Activated B cell treated with CpG ODN at 0.5 μM for 24 hours (primary cell): ENCODE measurements around the gene LMO7. TPM values are rescaled to one million over a fixed set of nuclear protein-coding genes. Genes with fewer than 3 reads are reported as not detected.

Experiments
- ATAC-seq: fragments of 200-7000 bp; cut with Tn5 transposase; one replicate; pipeline ENCODE4 v1.10.0; 2021; ENCODE audit warnings: low read depth, mild to moderate bottlenecking, moderate library complexity
- CTCF ChIA-PET: fragments of 350-600 bp; sonication (Branson Sonifier 250); formaldehyde crosslinking; loops from one replicate; lab custom pipeline; 2021; ENCODE audit warnings: antibody characterized with exemption; lab: Charles Lee
- POLR2A ChIA-PET: fragments of 350-600 bp; sonication (Branson Sonifier 250); formaldehyde crosslinking; loops from one replicate; lab custom pipeline; 2021; ENCODE audit warnings: antibody characterized with exemption; lab: Charles Lee
- DNase-seq: peaks from one replicate; pipeline ENCODE4 v3.0.0; 2022
- H3K27ac Mint-ChIP-seq: one replicate; pipeline ENCODE4 v1.8.0; 2020; ENCODE audit warnings: mixed read lengths
- H3K27me3 Mint-ChIP-seq: one replicate; pipeline ENCODE4 v1.8.0; 2021; ENCODE audit warnings: mixed read lengths
- H3K36me3 Mint-ChIP-seq: one replicate; pipeline ENCODE4 v1.8.0; 2021; ENCODE audit warnings: low read depth, mixed read lengths
- H3K4me1 Mint-ChIP-seq: one replicate; pipeline ENCODE4 v1.8.0; 2021; ENCODE audit warnings: mixed read lengths
- H3K4me3 Mint-ChIP-seq: one replicate; pipeline ENCODE4 v1.8.0; 2020; ENCODE audit warnings: mild to moderate bottlenecking, mixed read lengths
- H3K9me3 Mint-ChIP-seq: one replicate; pipeline ENCODE4 v1.8.0; 2020; ENCODE audit warnings: mixed read lengths
- intact Hi-C: fragments of 100-400 bp; cut with micrococcal nuclease; formaldehyde crosslinking; loops from one replicate; pipeline ENCODE4 v1.15.1; 2024
- total RNA-seq: library from RNA; stranded (reverse); gene quantifications from 2 replicates; pipeline ENCODE4 v1.2.3, GENCODE V29; 2022
- TF ChIP-seq, protein P1 (sequence below): fragments of 200-600 bp; IDR thresholded peaks from one replicate; pipeline ENCODE4 v1.8.0; 2022; ENCODE audit warnings: antibody characterized with exemption, mild to moderate bottlenecking

Gene LMO7
- total RNA-seq, 1 donor from 2014 or later, result 19.5 TPM

DNA sequence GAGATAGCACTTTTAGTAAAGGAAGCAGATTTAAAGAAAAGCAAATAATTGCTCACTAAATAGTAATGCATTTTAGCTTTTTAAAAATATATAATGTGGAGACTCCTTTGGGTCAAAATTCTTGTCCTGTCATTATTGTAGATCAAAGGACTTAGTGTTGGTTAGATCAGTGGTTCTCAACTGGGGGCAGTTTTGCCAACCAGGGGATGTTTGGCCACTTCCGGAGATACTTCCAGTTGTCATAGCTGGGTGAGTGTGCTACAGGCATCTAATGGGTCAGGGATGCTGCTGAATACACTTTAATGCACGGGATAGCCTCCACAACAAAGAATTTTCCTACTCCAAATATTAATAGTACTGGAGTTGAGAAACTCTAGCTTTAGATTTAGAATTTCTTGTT lies 126.8 kb downstream of the LMO7 start:
- POLR2A ChIA-PET, result no interaction called here

DNA sequence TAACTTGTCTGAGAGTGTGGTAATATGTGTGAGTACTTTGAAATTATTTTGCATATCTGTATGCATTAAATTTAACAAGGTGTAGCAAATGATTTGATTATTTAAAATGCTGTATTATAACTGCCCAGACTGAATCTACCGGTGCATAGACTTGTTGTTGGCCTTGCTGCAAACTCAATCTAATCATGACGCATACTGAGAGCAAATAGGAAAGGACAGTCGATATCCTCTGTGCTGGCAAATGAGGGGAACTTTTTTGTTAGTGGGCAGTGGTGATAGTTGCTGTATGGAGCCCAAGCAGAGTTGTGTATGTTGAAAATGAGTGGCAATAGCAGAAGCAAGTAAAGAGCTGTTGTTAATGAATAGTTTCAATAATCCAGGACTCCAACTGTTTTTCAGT lies 127.4 kb downstream of the LMO7 start:
- Mint-ChIP-seq H3K4me1 (peaks cover 27% of the 10 kb centered on the region), H3K27me3 (no peaks in the 10 kb centered on the region), H3K36me3 (no peaks in the 10 kb centered on the region), H3K9me3 (no peaks in the 10 kb centered on the region), H3K4me3 (no peak overlapping the region), H3K27ac (no peak overlapping the region)
- TF ChIP-seq, protein P1, sequence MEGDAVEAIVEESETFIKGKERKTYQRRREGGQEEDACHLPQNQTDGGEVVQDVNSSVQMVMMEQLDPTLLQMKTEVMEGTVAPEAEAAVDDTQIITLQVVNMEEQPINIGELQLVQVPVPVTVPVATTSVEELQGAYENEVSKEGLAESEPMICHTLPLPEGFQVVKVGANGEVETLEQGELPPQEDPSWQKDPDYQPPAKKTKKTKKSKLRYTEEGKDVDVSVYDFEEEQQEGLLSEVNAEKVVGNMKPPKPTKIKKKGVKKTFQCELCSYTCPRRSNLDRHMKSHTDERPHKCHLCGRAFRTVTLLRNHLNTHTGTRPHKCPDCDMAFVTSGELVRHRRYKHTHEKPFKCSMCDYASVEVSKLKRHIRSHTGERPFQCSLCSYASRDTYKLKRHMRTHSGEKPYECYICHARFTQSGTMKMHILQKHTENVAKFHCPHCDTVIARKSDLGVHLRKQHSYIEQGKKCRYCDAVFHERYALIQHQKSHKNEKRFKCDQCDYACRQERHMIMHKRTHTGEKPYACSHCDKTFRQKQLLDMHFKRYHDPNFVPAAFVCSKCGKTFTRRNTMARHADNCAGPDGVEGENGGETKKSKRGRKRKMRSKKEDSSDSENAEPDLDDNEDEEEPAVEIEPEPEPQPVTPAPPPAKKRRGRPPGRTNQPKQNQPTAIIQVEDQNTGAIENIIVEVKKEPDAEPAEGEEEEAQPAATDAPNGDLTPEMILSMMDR, result no peak
- ChIA-PET CTCF (no interaction called here), POLR2A (no interaction called here)
- ATAC-seq (no peak), DNase-seq (no peak)
- intact Hi-C loops, result no loop called here

More for the DNA sequence above, 126.8 kb downstream of the LMO7 start:
- TF ChIP-seq, protein P1, result no peak
- CTCF ChIA-PET, result no interaction called here
- no peak for ATAC-seq
- peak overlapping the region; percentile 57 for H3K27ac Mint-ChIP-seq
- H3K4me3 Mint-ChIP-seq, result peak overlapping the region; percentile 64
- intact Hi-C loops, result no loop called here
- H3K9me3 Mint-ChIP-seq, result no peaks in the 10 kb centered on the region
- no peaks in the 10 kb centered on the region for H3K36me3 Mint-ChIP-seq
- peaks cover 27% of the 10 kb centered on the region for H3K4me1 Mint-ChIP-seq
- no peak for DNase-seq
- H3K27me3 Mint-ChIP-seq, result no peaks in the 10 kb centered on the region

DNA sequence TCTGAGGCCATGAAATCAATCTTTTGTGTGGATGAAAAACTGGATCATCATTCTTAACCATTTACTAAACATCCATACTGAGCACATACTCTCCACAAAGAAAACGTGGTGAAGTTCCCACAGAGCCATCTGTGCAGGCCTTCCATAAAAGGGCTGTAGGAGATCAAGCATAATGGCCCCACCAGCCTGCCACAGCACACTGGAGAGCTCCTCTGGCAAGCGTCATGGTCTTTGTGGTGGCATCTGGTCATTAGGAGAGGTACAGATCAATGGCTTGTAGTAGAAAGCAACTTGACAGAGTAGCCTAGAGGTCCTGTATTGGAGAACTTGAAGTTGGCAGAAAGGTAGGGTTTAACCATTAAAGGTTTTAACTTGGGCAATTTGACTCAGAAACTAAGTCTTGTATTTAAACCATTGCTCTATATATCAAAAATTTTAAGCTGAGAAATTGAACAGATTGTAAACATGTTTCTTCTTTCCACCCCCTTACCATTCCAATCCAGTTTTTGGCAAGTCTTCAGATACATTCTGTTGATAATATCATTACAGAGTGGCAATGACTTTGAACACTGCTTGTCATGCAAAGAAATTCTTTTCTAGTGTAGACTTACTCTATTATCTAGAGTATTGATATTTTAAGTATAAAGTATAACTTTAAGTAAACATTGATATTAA lies 128.3 kb downstream of the LMO7 start:
- Mint-ChIP-seq H3K27me3 (no peaks in the 10 kb centered on the region), H3K4me1 (peaks cover 27% of the 10 kb centered on the region), H3K27ac (no peak overlapping the region), H3K4me3 (no peak overlapping the region), H3K36me3 (no peaks in the 10 kb centered on the region), H3K9me3 (no peaks in the 10 kb centered on the region)
- ATAC-seq (no peak), DNase-seq (no peak)
- CTCF ChIA-PET, result no interaction called here
- TF ChIP-seq, protein P1, result no peak
- intact Hi-C loops, result no loop called here
- POLR2A ChIA-PET, result no interaction called here

DNA sequence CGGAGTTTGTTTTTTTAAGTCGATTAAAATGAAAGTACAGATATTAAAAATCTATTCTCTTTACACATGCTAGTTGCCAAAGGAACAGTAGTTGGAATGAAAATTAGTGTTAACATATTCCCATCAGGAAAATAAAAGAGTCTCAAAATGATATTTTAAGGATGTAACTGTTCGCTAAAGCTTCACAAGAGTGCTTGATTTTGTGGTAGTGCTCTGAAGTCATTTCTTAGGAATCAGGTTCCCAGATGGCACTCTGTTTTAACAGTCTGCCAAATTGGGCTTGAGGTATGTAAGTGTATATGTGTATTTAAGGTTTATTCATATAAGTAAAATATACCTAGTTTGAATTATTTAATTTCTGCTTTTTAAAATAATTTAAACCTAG lies 128.8 kb downstream of the LMO7 start:
- Mint-ChIP-seq H3K36me3 (no peaks in the 10 kb centered on the region), H3K27ac (no peak overlapping the region), H3K4me1 (peaks cover 27% of the 10 kb centered on the region), H3K9me3 (no peaks in the 10 kb centered on the region), H3K27me3 (no peaks in the 10 kb centered on the region), H3K4me3 (no peak overlapping the region)
- ChIA-PET CTCF (no interaction called here), POLR2A (no interaction called here)
- intact Hi-C loops, result no loop called here
- no peak for ATAC-seq
- DNase-seq, result no peak
- TF ChIP-seq, protein P1, result no peak

DNA sequence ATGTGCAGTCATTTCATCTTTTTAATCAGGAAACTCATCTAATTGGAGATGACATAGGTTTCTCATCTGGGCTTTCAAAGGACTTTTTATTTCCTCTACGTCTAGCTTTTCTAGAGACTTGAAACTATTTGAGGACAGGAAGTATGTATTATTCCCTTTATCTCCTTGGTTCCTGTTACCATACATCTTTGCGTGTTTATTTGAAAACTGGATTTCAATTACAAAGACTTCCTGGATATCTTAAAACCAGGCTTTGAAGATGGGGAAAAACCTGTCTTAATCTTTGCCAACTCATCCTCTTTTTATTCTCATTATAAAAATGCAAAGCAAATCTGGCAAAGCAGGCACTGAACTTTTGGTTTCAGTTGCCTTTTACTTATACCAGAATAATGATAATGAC lies 130.5 kb downstream of the LMO7 start:
- Mint-ChIP-seq H3K27ac (no peak overlapping the region), H3K4me3 (no peak overlapping the region), H3K36me3 (no peaks in the 10 kb centered on the region), H3K4me1 (peaks cover 14% of the 10 kb centered on the region), H3K9me3 (no peaks in the 10 kb centered on the region), H3K27me3 (no peaks in the 10 kb centered on the region)
- DNase-seq (no peak), ATAC-seq (no peak)
- POLR2A ChIA-PET, result no interaction called here
- CTCF ChIA-PET, result no interaction called here
- intact Hi-C loops, result no loop called here
- TF ChIP-seq, protein P1, result no peak
